ENCODE measurements around the gene LINC00632. TPM values are rescaled to one million over a fixed set of nuclear protein-coding genes. Genes with fewer than 3 reads are reported as not detected.

LINC00632 gene
- total RNA-seq, 1 donor from 2014 or later: 0.07 TPM

- H3K4me1 Mint-ChIP-seq: no peaks in the 10 kb centered on the region
- TF ChIP-seq CTCF (IDR thresholded peaks at IDR 0.05): no peak
- no peak for ATAC-seq (ENCODE audit: low read depth)
- ChIA-PET CTCF (no interaction called here), POLR2A (no interaction called here)
- no peak overlapping the region for H3K27ac Mint-ChIP-seq
- H3K4me3 Mint-ChIP-seq: no peak overlapping the region
- intact Hi-C loops (cut with micrococcal nuclease): no loop called here
- H3K9me3 Mint-ChIP-seq: no peaks in the 10 kb centered on the region
- H3K36me3 Mint-ChIP-seq (ENCODE audit: low read depth): no peaks in the 10 kb centered on the region
- no peak for DNase-seq
- H3K27me3 Mint-ChIP-seq: no peaks in the 10 kb centered on the region
Measured at GRCh38 chrX:140776320-140776719, 66.8 kb downstream of the LINC00632 start.

- no peak for ATAC-seq (ENCODE audit: low read depth)
- intact Hi-C loops (cut with micrococcal nuclease): no loop called here
- DNase-seq: no peak
- no peak for TF ChIP-seq CTCF (IDR thresholded peaks at IDR 0.05)
- no peaks in the 10 kb centered on the region for H3K36me3 Mint-ChIP-seq (ENCODE audit: low read depth)
- H3K4me3 Mint-ChIP-seq: no peak overlapping the region
- no peaks in the 10 kb centered on the region for H3K9me3 Mint-ChIP-seq
- no peak overlapping the region for H3K27ac Mint-ChIP-seq
- CTCF ChIA-PET: no interaction called here
- no peaks in the 10 kb centered on the region for H3K4me1 Mint-ChIP-seq
- H3K27me3 Mint-ChIP-seq: no peaks in the 10 kb centered on the region
- POLR2A ChIA-PET: no interaction called here
Measured at GRCh38 chrX:140794642-140795041, 85.1 kb downstream of the LINC00632 start.

DNA sequence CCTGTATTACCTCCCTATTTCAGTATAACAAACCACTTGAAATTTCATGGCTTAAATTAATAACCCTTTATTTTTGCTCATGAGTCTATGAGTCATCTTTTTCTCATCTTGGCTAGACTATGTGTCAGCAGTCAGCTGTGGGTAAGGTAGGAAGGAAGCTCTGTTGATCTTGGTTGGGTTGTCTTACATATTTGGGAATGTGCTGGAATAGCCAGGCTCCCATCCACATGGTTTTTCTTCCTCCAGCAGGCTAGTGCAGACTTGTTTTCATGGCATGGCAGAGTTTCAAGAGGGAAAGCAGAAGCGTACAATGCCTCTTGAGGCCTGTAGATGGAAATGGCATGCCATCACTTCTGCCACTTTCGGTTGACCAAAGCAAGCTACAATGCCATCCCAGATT, 89.7 kb downstream of the LINC00632 start:
- ATAC-seq (ENCODE audit: low read depth) (no peak), DNase-seq (no peak)
- Mint-ChIP-seq H3K4me3 (no peak overlapping the region), H3K9me3 (no peaks in the 10 kb centered on the region), H3K27ac (no peak overlapping the region), H3K27me3 (no peaks in the 10 kb centered on the region), H3K36me3 (ENCODE audit: low read depth) (no peaks in the 10 kb centered on the region), H3K4me1 (no peaks in the 10 kb centered on the region)
- ChIA-PET CTCF (no interaction called here), POLR2A (no interaction called here)
- TF ChIP-seq CTCF (IDR thresholded peaks at IDR 0.05): no peak
- intact Hi-C loops (cut with micrococcal nuclease): no loop called here

DNA sequence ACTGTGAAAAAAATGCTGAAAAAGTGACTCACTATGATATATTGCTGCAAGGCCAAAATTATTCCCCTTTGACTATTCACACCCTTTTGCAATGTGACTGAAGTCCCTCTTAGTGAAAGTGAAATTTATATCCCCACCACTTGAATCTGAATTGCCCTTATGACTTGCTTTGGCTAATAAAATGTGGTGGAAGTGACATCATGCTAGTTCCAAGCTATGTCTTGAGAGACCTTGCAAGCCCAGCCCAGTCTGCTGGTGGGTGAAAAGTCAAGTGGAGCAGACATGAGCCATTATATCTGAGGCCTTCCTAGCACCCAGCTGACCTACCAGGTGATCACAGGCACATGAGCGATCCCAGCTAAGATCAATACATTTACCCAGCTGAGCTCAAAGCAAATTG, 94.7 kb downstream of the LINC00632 start:
- POLR2A ChIA-PET: no interaction called here
- ATAC-seq (ENCODE audit: low read depth): no peak
- intact Hi-C loops (cut with micrococcal nuclease): no loop called here
- Mint-ChIP-seq H3K9me3 (peaks cover 4% of the 10 kb centered on the region), H3K27me3 (no peaks in the 10 kb centered on the region), H3K27ac (no peak overlapping the region), H3K4me1 (no peaks in the 10 kb centered on the region), H3K36me3 (ENCODE audit: low read depth) (no peaks in the 10 kb centered on the region), H3K4me3 (no peak overlapping the region)
- no peak for DNase-seq
- TF ChIP-seq CTCF (IDR thresholded peaks at IDR 0.05): no peak
- CTCF ChIA-PET: no interaction called here

- CTCF ChIA-PET: no interaction called here
- H3K27me3 Mint-ChIP-seq: no peaks in the 10 kb centered on the region
- ATAC-seq (ENCODE audit: low read depth): no peak
- H3K36me3 Mint-ChIP-seq (ENCODE audit: low read depth): no peaks in the 10 kb centered on the region
- no peaks in the 10 kb centered on the region for H3K4me1 Mint-ChIP-seq
- peaks cover 11% of the 10 kb centered on the region for H3K9me3 Mint-ChIP-seq
- no peak for TF ChIP-seq CTCF (IDR thresholded peaks at IDR 0.05)
- H3K4me3 Mint-ChIP-seq: no peak overlapping the region
- H3K27ac Mint-ChIP-seq: no peak overlapping the region
- DNase-seq: no peak
- POLR2A ChIA-PET: no interaction called here
- intact Hi-C loops (cut with micrococcal nuclease): no loop called here
Measured at GRCh38 chrX:140815868-140816267, 106.3 kb downstream of the LINC00632 start.
